ENCODE data around the gene TSPAN5. TPM values are rescaled to one million over a fixed set of nuclear protein-coding genes. Genes with fewer than 3 reads are reported as not detected.

The TSPAN5 gene
- total and polyA plus RNA-seq, 9 of the 15 experiments (the other 6 are each of a cell fraction or from before 2014, with no cell fraction given), result 0.58 to 6.6 (median 0.73) TPM

- TF ChIP-seq PRMT5 (CRISPR knock-in tag; IDR thresholded peaks at IDR 0.05) (no peak), ARNT (IDR thresholded peaks at IDR 0.05) (peak in 1 of 2 experiments; percentile 39; a peak in 1 of 4 replicates), ZNF57 (CRISPR knock-in tag; IDR thresholded peaks at IDR 0.05) (no peak), CREB3L1 (IDR thresholded peaks at IDR 0.05; ENCODE audit: borderline replicate concordance, low read depth) (no peak), HLTF (IDR thresholded peaks at IDR 0.05) (no peak), NKRF (IDR thresholded peaks at IDR 0.05; ENCODE audit: borderline replicate concordance) (no peak), PREB (CRISPR knock-in tag; IDR thresholded peaks at IDR 0.05) (no peak), CHCHD3 (CRISPR knock-in tag; IDR thresholded peaks at IDR 0.05) (no peak), MED1 (CRISPR knock-in tag; IDR thresholded peaks at IDR 0.05; ENCODE audit: borderline replicate concordance) (no peak), ZBTB11 (CRISPR knock-in tag; IDR thresholded peaks at IDR 0.05) (peak in 1 of 3 experiments; percentile 50; a peak in 1 of 6 replicates), MAFF (IDR thresholded peaks at IDR 0.05; ENCODE audit: low read length) (no peak), MYBL2 (IDR thresholded peaks at IDR 0.05; ENCODE audit: low read depth) (no peak; the same call in 1 of the 2 replicates), MYBL2 (CRISPR knock-in tag; IDR thresholded peaks at IDR 0.05; ENCODE audit: borderline replicate concordance) (no peak), CBX5 (IDR thresholded peaks at IDR 0.05; ENCODE audit: borderline replicate concordance, low read depth) (no peak)
Measured at GRCh38 chr4:98686847-98687246, 28.4 kb upstream of the TSPAN5 start (continued).

Data from K562 (cell line).